HG03103 (cell line): Measurements from ENCODE around the gene PEAK1.

Experiments used
- ATAC-seq: cut with Tn5 transposase; IDR thresholded peaks from one replicate; pipeline ENCODE4 v1.9.1; 2021; ENCODE audit warnings: low read depth; ENCODE audit not compliant: unreplicated experiment

PEAK1 gene

GRCh38 chr15:77107531-77108355 is 312.2 kb downstream of the PEAK1 start:
- ATAC-seq, result no peak

- ATAC-seq, result no peak
Measured at GRCh38 chr15:77107068-77107467, 312.8 kb downstream of the PEAK1 start.

GRCh38 chr15:77104155-77104554 is 315.7 kb downstream of the PEAK1 start:
- no peak for ATAC-seq

GRCh38 chr15:77099741-77100463 is 320.0 kb downstream of the PEAK1 start:
- ATAC-seq, result no peak

- no peak for ATAC-seq
Measured at GRCh38 chr15:77098572-77098971, 321.3 kb downstream of the PEAK1 start.

GRCh38 chr15:77097921-77098320 is 322.0 kb downstream of the PEAK1 start:
- no peak for ATAC-seq

- no peak for ATAC-seq
Measured at GRCh38 chr15:77097248-77097721, 322.6 kb downstream of the PEAK1 start.

- no peak for ATAC-seq
Measured at GRCh38 chr15:77096541-77096940, 323.4 kb downstream of the PEAK1 start.

- ATAC-seq, result no peak
Measured at GRCh38 chr15:77096138-77096537, 323.8 kb downstream of the PEAK1 start.

- no peak for ATAC-seq
Measured at GRCh38 chr15:77094397-77095030, 325.4 kb downstream of the PEAK1 start.

- no peak for ATAC-seq
Measured at GRCh38 chr15:77093436-77093835, 326.5 kb downstream of the PEAK1 start.

- no peak for ATAC-seq
Measured at GRCh38 chr15:77091097-77091496, 328.8 kb downstream of the PEAK1 start.

GRCh38 chr15:77087213-77087612 is 332.7 kb downstream of the PEAK1 start:
- ATAC-seq, result no peak

GRCh38 chr15:77085297-77085696 is 334.6 kb downstream of the PEAK1 start:
- no peak for ATAC-seq

- ATAC-seq, result no peak
Measured at GRCh38 chr15:77084436-77084835, 335.5 kb downstream of the PEAK1 start.

GRCh38 chr15:77083381-77084160 is 336.3 kb downstream of the PEAK1 start:
- ATAC-seq, result no peak

GRCh38 chr15:77081971-77082370 is 337.9 kb downstream of the PEAK1 start:
- ATAC-seq, result no peak

GRCh38 chr15:77076323-77076915 is 343.5 kb downstream of the PEAK1 start:
- no peak for ATAC-seq

GRCh38 chr15:77075528-77075927 is 344.4 kb downstream of the PEAK1 start:
- ATAC-seq, result no peak

- no peak for ATAC-seq
Measured at GRCh38 chr15:77074350-77074749, 345.6 kb downstream of the PEAK1 start.
